Measurements from ENCODE around the gene C1orf146.
"Not testable (repeated sequence)": the region's sequence is repeated elsewhere in the genome, so short reads cannot be mapped to it uniquely, and the experiment has no call there.

C1orf146 gene, protein sequence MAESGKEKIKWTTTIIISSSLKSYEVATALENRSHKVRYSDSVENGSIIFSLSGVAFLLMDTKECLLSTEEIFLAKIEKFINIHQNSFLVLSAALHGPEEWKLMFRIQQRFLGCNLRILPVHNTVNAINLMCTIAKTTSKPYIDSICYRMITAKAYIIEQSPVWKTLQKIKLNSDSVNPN

DNA sequence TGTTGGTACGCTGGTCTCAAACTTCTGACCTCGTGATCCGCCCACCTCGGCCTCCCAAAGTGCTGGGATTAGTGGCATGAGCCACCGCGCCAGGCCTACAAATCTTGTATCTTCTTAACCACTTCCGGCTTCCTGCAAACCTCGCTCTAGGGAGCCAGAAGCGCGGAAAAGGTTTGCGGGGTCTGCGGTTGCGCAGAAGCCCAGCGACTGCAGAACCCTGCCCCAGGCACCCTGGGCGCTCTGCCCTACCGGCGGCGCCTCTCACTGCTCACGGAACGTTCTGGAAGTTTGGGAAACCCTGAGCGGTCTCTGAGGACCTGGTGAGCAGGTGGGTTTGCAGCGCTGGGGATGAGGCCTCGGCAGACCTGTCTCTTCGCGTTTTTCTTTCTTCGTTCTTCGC is at the start of gene C1orf146:
Gene C1orf146, plus strand, starts transcription at position 195 of the 400 bp plus-strand sequence. CDS start 13,506 bp downstream, outside the sequence.
- DNase-seq (ENCODE audit: low read depth, low spot score), result no peak

DNA sequence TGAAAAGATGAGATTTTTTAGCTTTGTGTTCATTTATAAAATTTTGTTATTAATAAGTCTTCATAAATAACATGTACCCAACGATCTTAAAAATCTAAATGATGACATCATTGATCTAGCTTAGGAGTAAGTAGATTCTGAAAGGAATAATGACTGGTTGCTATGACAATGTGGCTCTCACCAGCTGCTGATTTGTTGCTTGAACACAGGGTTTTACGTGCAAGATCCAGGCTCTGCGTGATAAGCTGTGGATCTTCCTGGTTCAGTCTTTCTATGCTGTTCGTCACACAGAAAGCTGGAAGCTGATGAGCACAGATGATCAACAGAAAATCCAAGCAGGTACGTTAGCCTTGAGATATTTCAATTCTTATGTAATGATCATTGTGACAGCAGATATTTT is 49.1 kb upstream of the C1orf146 start:
- DNase-seq (ENCODE audit: low read depth, low spot score), result no peak

DNA sequence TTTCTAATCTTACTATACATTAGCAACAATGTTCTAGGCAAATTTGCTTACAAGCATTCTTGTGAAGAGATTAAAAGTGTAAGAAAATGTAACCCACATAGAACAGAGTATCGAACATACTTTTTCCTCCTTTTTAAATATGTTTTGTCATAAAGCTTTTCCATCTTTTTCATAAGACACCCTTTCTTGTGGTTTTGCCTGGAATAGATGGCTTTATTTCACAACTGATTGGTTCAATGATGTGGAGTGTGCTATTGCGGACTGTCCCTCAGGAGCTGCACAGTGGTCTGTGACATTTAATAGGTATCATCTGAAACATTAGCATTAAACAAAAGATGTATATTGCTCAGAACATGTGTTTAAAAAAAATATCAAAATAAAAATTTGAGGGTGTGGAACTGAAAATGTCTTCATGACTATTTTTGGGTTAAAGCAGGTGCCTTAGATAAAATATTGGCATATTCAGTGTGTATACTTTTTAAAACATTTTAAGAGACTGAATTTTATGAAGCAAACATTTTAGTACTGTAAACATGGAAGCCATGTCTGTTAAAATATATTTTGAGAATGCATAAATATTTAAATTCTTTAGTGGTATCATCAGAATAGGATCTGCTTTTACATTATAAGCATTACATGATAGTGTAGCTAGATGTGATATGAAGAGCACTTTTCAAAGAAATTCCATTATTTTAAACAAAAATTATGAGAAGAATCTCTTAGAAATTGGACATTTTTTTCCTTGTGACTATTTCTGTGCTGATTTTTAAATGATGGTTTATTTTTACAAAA is 48.3 kb upstream of the C1orf146 start:
- DNase-seq (ENCODE audit: low read depth, low spot score), result no peak

DNA sequence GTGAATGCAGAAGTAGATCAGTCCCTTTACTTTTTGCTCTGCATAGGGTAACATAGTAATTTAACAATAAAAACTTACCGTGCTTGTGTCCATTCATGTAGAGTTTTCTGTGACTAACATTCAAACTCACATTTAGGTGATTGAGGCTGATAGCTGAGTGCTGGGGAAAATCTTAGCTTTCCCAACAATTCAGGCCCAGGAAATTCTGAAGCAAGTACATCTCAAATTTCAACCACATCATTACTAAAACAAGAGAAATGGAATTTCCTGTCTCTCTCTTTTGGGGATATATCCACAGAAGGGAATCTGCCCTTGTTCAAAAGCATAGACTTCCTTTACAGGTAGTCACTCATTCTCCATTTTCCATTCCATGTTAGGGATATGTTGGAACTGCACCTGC is 33.1 kb upstream of the C1orf146 start:
- DNase-seq (ENCODE audit: low read depth, low spot score), result peak; percentile 57

DNA sequence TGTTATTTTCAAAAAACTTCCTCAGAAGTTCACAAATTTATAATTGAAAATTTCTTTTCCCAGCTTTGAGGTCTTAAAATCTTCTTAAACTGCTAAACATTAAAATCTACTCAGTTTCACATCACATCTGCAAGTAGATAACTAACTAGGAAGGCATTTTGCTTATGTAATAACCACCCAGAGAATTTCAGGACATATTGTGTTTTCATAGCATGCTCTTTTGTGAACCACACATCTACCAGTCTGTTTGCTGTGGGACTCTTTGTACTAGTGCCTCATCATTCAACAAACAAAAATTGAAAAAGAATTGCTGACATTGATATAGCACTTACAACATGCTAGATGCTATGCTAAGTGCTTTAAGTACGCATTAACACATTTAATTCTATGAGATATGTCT is 31.6 kb upstream of the C1orf146 start:
- DNase-seq (ENCODE audit: low read depth, low spot score), result peak; percentile 9

DNA sequence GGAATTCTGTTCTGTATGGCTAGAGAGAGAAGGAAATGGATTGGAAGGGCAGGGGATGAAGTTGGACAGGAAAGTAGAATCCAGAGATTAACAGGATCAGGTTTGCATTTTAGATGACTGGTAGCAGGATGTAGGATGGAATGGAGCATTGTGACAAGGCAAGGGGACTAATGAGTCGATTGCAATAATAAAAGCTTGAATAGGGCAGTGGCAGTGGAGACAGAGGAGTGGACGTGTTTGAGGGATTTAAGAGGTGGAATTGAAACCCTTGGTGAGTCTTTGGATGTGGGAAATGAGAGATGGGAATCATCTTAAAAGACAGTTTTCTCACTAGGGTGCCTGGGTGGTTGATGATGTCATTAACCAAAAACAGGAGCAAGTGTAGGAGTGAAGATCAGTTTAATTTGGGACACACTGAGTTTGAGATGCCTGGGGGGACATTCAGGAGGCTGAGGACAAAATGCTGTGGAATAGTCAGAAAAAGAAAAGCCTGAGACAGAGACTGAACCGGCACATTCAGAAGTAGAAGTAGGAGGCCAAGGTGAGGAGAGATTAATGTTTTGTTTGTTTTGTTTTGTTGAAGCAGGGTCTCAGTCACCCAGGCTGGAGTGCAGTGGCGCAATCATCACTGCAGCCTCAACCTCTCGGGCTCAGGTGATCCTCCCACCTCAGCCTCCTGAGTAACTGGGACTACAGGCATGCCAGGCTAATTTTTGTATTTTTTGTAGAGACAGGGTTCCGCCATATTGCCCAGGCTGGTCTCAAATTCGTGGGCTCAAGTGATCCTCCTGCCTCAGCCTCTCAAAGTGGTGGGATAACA is 29.1 kb upstream of the C1orf146 start:
- no peak for DNase-seq (ENCODE audit: low read depth, low spot score)

DNA sequence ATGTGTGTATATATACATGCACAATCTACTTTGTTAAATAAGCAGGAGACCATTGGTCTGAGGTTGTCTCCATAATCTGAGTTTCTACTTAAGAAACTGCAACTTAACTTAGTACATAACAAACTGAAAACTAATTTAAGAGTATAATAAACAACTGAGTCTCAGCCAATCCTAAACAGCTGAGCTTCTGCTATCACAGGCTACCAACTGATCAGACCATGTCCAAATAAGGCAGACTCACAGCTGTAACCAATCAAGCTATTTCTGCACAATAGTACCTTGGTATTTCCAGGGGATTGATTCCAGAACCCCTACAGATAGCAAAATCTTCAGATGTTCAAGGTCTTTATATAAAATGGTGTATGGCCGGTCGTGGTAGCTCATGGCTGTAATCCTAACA is 26.0 kb upstream of the C1orf146 start:
- no peak for DNase-seq (ENCODE audit: low read depth, low spot score)

DNA sequence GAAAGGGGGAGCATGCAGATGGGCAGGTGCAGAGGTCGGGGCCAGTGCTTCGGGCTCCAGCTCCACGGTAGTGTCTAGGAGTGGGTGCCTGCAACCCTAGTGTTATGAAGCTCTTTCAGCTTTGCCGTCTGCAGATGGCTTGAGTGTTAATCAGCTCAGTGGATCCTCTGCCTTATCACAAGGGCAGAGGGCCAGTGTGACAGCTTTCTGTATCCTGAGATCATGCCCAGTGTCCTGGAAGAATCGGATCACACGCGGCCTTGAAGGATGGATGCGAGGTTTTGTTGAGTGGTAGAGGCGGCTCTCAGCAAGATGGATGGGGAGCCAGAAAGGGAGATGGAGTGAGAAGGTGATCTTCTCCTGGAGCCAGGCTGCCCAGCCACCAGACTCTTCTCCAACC is 25.5 kb upstream of the C1orf146 start:
- DNase-seq (ENCODE audit: low read depth, low spot score), result no peak

DNA sequence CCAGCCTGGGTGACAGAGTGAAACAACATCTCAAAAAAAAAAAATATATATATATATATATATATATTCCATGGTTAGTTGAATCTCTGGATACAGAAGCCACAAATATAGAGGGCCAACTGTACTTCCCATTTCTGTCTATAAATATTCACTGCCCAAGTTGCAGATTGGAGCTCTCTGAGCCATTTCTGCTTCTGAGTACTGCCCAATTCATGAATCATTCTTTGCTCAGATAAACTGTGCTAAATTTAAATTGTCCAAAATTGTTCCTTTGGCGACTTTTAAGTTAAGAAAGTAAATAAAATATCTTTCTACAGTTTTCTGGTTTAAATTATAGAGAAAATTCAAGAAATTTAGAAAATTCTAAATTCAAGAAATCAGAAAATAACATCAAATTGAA is 23.2 kb upstream of the C1orf146 start:
- DNase-seq (ENCODE audit: low read depth, low spot score), result no peak

DNA sequence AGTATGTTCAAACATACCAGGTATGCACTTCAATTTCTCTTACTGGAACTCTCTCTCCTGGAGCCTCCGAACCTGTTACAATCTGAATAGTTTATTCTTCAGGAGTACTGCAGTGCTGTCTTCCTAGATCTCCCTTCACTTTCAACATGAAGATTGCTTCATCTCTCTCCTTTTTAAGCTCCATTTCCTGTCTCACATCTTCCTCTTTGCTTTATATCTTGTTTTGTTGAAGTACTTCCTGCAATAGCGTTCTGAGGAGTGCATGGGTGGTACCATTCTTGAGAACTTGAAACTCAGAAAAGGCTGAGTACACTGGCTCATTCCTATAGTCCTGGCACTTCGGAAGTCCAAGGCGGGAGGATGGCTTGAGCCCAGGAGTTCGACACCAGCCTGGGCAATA is 15.7 kb upstream of the C1orf146 start:
- DNase-seq (ENCODE audit: low read depth, low spot score), result no peak

DNA sequence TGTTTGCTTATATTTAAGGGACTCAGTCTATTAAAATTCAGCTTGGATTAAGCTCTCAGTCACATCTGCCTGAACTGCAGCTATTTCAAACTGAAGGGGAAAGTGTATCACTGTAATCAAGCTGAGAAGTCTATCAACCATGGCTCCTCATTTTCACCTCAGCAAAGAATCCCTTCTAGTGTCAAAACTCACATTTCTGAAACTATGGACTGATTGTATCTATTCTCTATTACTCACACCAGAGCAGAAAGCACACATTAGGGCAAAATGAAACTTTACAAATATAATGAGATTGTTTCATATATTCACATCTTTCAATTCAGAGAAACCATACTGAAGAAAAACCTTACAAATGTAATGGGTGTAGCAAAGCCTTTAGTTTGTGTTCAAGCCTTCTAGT is 14.6 kb upstream of the C1orf146 start:
- no peak for DNase-seq (ENCODE audit: low read depth, low spot score)

DNA sequence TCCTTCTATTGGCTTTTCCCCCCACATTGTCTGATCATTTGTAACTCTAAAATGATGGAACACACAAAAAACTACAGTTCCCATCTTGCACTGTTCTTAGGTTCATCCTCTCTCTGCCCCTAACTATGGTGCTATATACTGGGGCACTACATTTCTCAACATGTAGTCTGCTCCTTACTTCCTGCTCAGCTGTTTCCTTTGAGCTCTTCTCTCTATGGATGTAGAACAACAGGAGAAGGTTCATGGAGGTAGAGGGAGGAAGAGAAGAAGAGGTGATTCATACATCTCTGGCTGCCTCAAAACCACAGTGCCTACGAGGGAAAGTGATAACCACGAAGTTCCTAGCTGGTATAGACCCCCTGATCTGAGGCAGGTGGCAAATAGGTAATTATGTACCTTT is 7.0 kb upstream of the C1orf146 start:
- peak; percentile 30 for DNase-seq (ENCODE audit: low read depth, low spot score)

DNA sequence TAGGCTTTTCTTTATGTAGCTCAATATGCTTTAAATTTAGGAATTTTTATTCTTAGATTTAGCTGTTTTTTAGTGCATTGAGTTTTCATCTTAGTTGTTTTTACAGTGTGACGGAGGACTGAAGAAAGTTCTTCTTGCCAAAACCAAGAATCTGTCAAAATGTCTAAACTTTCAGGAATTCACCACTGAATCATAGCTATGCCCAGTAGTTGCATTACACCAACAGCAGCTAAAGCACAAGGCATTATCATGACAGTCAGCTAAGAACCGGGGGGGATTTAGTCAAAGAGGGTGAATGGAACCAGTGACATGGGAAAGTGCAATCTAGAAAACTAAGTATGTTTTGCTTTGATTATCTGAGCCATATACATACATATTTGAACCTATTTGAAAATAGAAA is 6.5 kb upstream of the C1orf146 start:
- DNase-seq (ENCODE audit: low read depth, low spot score), result peak; percentile 72

DNA sequence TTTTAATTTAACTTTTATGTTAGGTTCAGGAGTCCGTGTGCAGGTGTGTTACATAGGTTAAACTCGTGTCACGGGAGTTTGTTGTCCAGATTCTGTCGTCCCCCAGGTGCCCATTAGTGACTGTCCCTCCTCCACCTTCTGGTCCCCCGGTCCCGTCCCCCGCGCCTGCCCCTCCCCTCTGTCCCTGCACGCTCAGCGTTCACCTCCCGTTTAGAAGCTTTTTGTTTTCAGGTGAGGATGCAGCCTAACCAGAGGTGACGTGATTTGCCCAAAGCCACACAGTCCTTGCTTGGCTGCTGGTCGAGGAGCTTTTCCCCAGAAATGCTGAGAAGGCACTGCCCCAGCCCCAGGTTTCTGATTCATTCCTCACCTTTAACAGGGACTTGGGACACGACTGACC is 844 bp downstream of the C1orf146 start:
- DNase-seq (ENCODE audit: low read depth, low spot score), result no peak

DNA sequence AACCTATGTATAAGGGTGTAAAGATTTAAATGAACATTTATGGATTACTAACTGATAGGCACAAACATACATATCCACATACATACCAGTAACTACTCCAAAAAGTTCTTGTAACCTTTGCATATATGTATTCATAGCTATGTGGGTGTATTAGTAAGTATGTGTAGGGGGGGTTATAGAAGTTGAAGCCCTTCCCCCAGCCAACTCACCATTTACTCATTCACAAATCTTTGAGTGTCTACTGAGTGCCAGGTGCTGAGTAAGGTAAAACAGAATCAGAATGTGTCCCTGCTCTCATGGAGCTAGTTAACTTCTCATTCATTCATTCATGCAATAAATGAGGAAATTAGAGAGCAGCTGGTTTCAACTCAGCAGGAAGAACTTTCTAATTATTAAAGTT is 1.3 kb downstream of the C1orf146 start:
- no peak for DNase-seq (ENCODE audit: low read depth, low spot score)

DNA sequence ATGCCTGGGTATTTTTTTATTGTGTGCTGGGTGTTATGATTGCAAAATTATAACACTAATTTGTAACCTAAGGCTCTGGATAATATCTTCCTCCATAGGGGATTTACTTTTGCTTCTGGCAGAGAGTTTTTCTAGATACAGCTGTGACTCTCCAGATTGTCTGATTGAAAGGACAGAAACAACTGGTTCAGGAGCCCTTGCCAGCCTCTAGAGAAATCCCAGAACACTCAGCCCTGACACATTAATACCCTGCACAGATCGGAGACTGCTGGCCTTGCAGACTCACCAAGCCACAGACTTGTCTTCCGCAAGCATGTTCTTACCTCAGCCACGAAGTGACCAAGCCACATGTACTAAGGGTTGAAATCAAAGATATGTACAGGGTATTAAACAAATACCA is 10.7 kb downstream of the C1orf146 start:
- DNase-seq (ENCODE audit: low read depth, low spot score), result no peak

DNA sequence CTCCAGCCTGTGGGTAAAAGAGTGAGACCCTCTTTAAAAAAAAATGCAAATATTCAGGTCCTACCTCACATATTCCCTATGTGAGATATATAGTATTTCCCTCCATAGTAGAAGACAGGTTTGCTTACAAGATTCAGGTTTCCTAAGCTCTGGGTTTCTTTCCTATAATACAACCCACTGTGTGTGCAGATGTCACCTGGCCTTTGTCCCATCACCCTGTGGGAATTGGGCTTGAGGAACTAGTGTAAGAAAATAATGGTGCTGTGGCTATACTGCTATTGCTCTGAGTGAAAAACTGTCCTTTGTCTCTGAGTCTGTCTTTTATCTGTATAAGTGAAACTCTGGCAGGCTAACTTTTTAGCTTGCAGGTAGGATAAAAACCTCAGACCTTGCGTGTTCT is 13.0 kb downstream of the C1orf146 start:
- DNase-seq (ENCODE audit: low read depth, low spot score), result no peak

DNA sequence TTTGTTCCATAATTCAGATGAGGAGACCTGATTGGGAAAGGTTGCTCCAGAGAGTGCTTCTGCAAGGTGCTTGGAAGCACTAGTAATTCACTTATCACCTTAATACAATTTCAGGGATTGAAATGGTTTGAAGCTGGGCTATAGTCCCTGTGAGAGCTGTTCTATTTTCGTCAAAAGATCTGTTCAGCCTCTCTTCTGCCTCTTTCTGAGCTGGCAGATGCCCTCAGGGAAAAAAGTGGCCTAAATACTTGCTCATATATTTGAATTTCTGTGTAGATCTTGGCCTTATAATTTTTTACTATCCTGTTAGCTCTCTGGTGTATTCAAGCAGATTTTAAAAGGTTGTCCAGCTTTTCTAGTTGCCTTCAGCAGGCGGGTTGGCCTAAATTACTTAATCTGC is 22.3 kb downstream of the C1orf146 start:
- no peak for DNase-seq (ENCODE audit: low read depth, low spot score)

DNA sequence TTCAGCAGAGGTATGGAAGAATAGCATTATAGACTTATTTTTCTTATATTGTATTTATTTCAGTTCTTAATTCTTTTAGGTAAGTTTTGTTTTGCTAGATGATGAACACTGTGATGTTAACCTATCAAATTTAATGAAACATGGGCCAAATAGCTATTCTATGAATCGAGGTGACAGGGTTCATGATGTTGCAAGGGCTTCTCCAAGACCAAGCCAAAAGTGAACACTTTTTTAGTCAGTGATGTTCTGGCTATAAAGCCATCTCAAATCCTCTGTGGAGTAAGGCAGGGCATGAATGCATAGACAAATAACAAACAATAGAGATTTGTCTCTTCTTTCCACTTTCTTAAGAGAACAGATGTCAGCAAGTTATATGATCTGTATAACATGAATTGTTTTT is 26.7 kb downstream of the C1orf146 start:
- DNase-seq (ENCODE audit: low read depth, low spot score), result no peak

DNA sequence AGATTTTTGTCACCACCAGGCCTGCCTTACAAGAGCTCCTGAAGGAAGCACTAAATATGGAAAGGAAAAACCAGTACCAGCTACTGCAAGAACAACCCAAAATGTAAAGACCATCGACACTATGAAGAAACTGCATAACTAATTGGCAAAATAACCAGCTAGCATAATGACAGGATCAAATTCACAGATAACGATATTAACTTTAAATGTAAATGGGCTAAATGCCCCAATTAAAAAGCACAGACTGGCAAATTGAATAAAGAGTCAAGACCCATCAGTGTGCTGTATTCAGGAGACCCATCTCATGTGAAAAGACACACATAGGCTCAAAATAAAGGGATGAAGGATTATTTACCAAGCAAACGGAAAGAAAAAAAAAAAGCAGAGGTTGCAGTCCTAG is 37.0 kb downstream of the C1orf146 start:
- DNase-seq (ENCODE audit: low read depth, low spot score), result not testable (repeated sequence)

DNA sequence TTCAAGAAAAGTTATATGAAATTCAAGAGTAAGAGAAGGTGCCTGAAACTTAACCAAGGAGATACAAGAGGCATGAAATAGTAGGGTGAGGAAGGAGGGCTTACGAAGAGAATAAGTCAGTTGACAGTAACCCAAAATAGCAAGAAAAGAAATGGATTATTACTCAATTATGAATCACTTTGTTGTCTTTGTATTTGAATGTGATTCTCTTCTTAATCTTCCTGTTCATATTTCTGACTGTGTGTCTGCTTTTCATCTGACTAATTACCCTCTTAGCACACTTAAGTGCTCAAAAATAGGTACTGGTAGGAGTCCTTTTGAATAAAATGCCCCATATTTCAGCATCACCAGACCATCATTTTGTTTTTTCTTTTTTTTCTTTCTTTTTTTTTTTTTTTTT is 41.6 kb downstream of the C1orf146 start:
- no peak for DNase-seq (ENCODE audit: low read depth, low spot score)

DNA sequence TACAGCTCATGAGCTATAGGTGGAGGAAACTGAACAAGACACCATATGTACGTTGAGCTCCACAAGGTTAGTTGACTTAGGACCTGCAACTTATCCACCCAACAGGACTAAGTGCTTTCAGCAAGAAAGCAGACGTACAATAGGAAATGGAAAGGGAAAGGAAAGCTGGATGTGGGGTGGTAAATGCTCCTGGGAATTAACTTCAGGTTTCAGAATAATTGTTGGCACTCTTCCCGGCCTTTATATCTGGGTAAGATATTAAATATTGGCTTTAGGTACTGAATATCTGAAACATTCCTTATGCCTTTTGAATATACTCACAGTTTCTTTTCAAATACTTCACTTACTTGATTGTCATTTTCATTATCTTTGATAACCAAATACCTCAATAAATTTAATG is 44.8 kb downstream of the C1orf146 start:
- DNase-seq (ENCODE audit: low read depth, low spot score), result no peak

DNA sequence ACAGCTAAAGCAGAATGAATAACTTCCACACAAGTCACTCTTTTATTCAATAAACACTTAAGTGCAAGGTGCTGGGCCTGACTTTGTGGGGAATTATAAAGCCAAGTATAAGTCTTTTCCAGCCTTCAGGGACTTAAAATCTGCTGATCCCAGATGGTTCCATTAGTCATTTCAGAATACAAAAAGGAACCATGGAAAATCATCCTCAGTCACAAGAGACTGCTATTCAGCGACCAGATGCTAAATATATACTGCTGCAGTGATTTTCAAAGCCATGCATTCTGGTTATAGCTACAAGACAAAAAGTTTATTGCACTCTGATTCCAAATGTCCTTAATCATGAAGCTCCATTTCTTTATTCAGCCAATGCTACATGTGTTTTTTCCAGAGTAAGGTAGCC is 55.3 kb downstream of the C1orf146 start:
- DNase-seq (ENCODE audit: low read depth, low spot score), result no peak

Measured in astrocyte of the hippocampus (primary cell).